Ammon's horn (tissue), 1 donor: ENCODE results near the gene KSR2.
"Not testable (repeated sequence)": the region's sequence is repeated elsewhere in the genome, so short reads cannot be mapped to it uniquely, and the experiment has no call there.

Source experiments
- DNase-seq: peaks from one replicate; pipeline ENCODE4 v3.0.0-alpha.2; 2016; ENCODE audit warnings: low spot score

The KSR2 gene

GRCh38 chr12:117761528-117762100, 207.2 kb downstream of the KSR2 start:
- DNase-seq, result no peak

DNA sequence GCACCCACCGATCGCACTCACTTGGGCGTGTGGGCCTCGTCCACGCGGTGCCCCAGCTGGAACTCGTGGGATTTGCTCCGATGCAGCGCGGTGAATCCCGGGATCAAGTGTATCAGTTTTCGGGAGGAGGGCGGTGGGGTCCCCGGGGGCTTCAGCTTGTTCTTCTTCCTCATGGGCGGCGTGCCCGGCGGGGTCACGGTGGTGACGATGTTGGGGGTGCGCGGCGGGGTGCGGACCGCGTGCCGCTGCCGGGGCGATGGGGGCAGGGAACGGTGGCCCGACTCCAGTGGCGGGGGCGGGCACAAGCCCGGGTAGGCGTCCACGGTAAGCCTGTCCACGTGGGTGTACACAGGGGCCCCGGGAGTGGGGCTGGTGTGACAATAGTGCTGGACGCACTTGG, 207.8 kb downstream of the KSR2 start:
- no peak for DNase-seq

DNA sequence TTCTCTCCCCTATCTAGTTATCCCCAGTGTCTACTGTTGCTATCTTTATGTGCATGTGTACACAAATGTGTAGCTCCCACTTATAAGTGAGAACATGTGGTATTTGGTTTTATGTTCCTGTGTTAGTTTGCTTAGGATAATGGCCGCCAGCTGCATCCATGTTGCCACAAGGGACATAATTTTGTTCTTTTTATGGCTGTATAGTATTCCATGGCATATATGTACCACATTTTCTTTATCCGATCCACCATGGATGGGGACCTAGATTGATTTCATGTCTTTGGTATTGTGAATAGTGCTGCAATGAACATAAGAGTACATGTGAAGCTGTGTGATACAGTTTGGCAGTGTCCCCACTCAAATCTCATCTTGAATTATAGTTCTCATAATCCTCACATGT, 218.1 kb downstream of the KSR2 start:
- DNase-seq, result no peak

DNA sequence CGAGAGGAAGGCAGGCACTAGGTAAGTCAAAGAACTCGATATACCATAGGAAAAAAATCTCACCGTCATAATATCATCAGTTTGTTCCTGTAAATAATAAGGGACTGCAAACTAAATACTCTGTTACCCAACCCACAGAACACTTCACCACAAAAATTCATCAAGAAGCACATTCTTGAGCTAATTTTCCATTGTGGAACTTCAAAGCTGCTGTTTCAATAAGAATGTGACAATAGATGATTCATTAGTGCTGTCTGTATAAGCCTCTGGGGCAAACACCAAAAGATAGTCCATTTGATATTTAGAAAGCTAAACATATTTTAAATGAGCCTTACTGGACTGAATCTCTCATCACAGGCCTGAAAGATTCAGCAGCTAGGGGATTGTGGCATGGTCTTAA, 219.4 kb downstream of the KSR2 start:
- no peak for DNase-seq

- not testable (repeated sequence) for DNase-seq
Measured at GRCh38 chr12:117746358-117746757, 222.4 kb downstream of the KSR2 start.

DNA sequence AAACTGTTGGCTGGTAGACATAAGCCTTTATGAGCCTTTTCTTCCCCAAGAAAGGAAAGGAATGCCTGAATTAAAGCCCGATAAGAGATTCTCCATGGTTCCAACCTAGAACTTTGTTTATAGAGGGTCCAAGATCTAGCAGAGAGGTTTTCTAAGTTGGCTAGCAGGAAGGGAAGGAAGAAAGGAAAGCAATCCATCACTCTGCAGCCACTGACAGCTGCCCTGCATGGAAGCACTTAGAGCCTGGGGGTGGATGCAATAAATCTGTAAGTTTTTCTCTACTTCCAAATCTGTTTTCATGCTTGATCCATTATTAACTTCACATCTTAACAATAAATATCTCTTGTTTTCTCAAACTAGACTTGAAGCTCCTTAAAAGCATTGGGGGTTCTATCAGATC, 224.4 kb downstream of the KSR2 start:
- no peak for DNase-seq

- DNase-seq, result no peak
Measured at GRCh38 chr12:117743761-117744160, 225.0 kb downstream of the KSR2 start.

DNA sequence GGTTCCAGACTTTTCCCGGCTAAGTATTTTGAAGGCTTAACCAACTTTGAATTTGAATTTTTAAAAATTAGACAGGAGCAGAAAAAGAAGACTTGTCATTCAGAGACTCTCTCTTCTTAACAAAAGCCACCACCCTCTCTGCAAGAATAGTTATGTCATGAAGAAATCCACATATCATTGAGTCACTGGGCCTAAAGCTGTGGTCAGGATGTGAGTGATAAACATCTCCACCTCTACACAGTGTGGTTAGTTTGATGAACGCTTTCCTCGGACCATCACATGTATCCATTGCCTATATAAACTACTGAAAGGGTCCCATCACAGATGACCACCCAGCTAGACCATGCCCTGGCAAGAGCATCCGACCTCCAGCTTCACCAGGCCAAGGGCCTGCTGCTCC, 226.1 kb downstream of the KSR2 start:
- DNase-seq, result no peak

DNA sequence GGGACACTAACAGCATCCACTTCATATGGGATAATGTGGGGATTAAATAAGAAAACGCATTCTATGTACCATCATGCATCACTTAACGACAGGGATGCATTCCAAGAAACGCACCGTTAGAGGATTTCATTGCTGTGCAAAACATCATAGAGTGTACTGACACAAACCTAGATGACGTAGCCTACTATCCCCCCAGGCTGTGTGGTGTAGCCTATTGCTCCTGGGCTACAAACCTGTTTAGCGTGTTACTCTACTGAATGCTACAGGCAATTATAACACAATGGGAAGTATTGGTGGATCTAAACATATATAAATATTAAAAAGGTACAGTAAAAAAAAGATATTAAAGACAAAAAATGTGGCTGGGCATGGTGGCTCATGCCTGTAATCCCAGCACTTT, 230.6 kb downstream of the KSR2 start:
- DNase-seq, result no peak

- DNase-seq, result no peak
Measured at GRCh38 chr12:117733549-117733805, 235.3 kb downstream of the KSR2 start.

DNA sequence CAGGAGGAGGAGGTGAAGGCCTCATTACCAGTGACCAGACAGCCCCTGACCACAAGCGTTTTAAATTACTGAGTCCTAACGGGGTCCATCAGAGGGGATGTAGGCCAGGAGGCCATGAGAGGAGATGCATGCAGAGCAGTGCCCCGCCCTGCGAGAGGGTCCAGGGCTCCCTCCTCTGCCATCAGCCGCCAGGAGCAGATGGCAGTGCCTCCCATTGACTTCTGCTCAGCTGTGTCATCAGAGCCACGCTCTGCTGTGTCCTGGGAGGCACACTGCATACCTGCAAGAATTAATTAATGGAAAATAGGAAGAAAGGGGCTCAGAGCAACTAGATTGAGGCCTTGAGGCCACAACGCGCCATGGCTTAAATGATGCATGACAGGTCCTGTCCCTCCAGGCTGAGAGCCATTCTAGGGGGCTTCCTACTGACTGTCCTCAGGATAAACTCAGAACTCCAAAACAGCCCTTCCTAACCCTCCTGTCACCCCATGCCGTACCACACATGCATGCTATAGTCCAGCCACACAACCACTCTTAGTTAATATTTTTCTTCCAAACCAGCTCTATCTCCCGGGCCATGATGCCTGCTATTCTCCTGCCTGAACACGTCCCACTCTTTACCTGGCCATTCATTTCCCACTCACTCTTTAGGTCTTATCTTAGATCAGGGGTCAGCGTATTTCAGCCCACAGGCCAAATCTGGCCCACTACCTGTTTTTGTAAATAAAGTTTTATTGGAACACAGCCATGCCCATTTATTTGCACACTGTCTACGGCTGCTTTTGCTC, 235.8 kb downstream of the KSR2 start:
- no peak for DNase-seq

GRCh38 chr12:117731131-117731530, 237.7 kb downstream of the KSR2 start:
- not testable (repeated sequence) for DNase-seq

DNA sequence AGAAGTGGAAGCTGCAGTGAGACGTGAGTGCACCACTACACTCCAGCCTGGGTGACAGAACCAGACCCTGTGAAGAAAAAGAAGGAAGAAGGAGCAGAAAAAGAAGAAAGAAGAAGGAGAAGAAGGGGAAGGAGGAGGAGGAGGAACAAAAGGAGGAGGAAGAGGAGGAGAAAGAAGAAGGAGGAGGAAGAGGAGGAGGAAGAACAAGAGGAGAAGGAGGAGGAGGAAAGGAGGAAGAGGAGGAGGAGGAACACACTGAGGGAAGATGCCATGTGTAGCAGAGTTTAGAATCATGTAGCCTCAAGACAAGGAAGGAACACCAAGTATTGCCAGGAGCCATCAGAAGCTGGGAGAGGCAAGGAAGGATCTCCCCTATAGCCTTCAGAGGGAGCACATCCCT, 241.5 kb downstream of the KSR2 start:
- DNase-seq, result no peak

DNA sequence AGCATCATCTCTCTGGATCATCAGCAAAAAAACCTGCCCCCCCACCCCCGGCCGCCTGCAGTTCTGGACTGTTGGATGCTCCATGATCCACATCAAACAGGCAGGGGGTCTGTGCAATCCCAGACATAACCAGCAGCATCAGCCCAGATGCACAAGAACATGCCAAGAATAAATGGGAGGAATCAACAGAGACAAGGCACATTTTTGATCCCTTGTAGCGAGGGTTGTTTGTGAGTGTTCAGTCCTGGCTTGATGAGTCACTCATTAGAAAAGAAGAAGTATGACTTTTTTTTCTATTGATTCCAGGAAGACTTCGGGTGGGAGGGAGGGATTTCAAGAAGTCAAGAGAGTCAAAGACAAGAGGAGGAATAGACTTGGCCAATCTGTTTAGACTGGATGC, 244.2 kb downstream of the KSR2 start:
- no peak for DNase-seq

DNA sequence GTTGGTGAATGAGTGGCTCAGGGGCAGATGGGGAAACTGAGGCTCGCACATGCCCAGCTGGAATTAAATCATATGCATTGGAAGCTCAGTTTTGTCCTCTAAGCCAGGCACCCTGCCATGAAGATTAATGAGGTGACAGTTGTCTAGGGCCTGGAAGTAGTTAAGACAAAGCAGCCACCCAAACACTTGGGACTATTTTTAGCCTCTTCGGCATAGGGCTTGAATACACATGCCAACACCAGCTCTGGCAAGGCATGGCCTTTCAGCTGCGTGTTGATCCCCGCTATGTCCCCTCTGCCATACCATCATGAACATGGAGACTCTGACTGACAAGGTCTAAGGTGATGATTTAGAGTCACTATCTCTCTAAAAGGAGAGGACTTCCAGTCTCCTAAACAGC, 250.2 kb downstream of the KSR2 start:
- no peak for DNase-seq

GRCh38 chr12:117718141-117718540, 250.6 kb downstream of the KSR2 start:
- no peak for DNase-seq

DNA sequence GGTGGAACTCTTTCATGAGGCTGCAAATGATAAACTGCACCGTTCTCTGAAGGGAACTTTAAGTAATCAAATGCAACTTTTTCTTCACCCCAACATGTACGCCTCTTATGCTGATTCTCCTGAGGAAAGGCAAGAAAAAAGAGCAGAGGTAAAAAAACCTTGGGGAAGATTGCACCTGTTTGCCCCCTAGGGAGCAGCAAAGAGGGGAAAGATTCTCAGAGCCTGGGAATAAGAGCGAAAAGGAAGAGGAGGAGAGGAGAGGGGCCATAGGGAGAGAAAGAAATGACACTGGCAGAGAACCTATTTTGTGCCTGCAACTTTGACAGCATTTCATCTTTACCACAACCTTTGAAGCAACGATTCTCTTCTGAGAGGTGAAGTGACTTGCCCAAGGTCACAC, 254.6 kb downstream of the KSR2 start:
- DNase-seq, result no peak

- DNase-seq, result no peak
Measured at GRCh38 chr12:117710121-117710520, 258.7 kb downstream of the KSR2 start.

DNA sequence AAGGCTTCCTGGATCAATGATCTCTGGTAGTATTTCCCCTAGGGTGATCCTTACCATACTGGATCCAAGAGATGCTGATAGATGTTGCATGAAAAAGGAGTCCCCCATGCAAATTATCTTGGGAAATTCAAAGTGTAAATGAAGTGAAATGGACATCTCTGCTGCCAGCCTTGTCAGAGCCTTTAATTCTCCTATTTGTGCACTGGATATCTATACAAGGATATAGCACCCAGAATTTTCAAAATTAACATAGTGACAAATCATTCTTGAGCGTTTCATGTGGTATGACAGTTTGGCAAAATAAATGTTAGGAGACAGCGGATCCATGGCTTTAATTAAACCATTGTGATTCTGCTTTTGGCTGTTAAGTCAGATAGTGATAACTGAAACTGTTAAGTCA, 260.9 kb downstream of the KSR2 start:
- DNase-seq, result no peak

DNA sequence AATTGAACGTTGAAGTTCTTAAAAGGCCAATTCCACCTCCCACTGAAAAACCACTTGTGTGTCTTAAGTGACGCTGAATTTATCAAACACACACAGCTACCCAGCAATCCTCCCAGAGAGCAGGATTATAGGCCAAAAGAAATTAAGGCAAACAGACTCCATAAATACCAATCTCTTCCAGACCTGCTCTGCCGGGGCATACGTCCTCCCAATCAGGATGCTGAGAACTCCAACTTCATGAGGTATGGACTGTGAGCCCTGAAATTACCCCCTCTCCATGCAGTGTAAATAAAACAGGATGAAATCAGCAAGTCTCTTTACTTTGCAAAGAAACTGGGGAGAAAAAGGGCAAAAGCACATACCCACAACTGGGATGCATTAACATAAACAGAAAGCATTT, 265.2 kb downstream of the KSR2 start:
- DNase-seq, result no peak

GRCh38 chr12:117702741-117703140, 266.0 kb downstream of the KSR2 start:
- DNase-seq, result no peak

GRCh38 chr12:117699575-117699974, 269.2 kb downstream of the KSR2 start:
- no peak for DNase-seq

- no peak for DNase-seq
Measured at GRCh38 chr12:117699118-117699517, 269.7 kb downstream of the KSR2 start.

GRCh38 chr12:117695956-117696355, 272.8 kb downstream of the KSR2 start:
- no peak for DNase-seq
